ENCODE measurements around the gene UBE2Q2.

- TF ChIP-seq CTCF (conservative IDR thresholded peaks at IDR 0.05; ENCODE audit: low read depth, low read length) (no peak), EZH2 (IDR thresholded peaks at IDR 0.05; ENCODE audit: borderline replicate concordance, low read depth, low read length, poor library complexity, severe bottlenecking) (no peak)
These were observed 48.6 kb downstream of the UBE2Q2 start for GRCh38 chr15:75891895-75892294.

Measured in A673 (cell line).